Measurements from ENCODE around the gene SWSAP1. TPM values are rescaled to one million over a fixed set of nuclear protein-coding genes. Genes with fewer than 3 reads are reported as not detected.
A peak's percentile ranks its signal among the peaks of the same experiment; 100 is the strongest.

The SWSAP1 gene
- total and polyA plus RNA-seq, 2 of the 4 experiments (the other 2 are of a cell fraction): 0.36 to 1.6 TPM

GRCh38 chr19:11390359-11390758 is 15.9 kb downstream of the SWSAP1 start:
- Histone ChIP-seq H2BK15ac (ENCODE audit: low read depth, low read length) (no peak overlapping the region), H3K9ac (ENCODE audit: low read depth, low read length) (no peak overlapping the region), H2AK9ac (replicated peaks; ENCODE audit: low read depth, low read length, poor library complexity) (no peak overlapping the region), H3K23ac (ENCODE audit: low read depth, low read length) (no peak overlapping the region), H4K8ac (ENCODE audit: low read depth in 2 of 2, low read length in 2 of 2) (no peak overlapping the region), H3K27ac (ENCODE audit: insufficient read depth, low read length) (no peak overlapping the region), H2BK20ac (ENCODE audit: low read depth, low read length) (no peak overlapping the region), H3K18ac (ENCODE audit: low read depth, low read length) (no peak overlapping the region), H2AK5ac (ENCODE audit: low read depth, low read length) (no peak overlapping the region), H3K27me3 (ENCODE audit: control insufficient read depth, insufficient read depth, low read length) (no peaks in the 10 kb centered on the region), H2BK5ac (ENCODE audit: low read depth, low read length, poor library complexity, severe bottlenecking) (no peak overlapping the region), H4K5ac (ENCODE audit: low read depth, low read length) (no peak overlapping the region), H4K20me1 (ENCODE audit: insufficient read depth, low read length) (no peaks in the 10 kb centered on the region), H2AFZ (replicated peaks; ENCODE audit: low read length, poor library complexity) (no peak overlapping the region), H3K79me1 (ENCODE audit: low read depth in 1 of 2, low read length in 2 of 2) (no peaks in the 10 kb centered on the region), H3K4ac (ENCODE audit: low read depth, low read length) (no peak overlapping the region), H3K4me2 (ENCODE audit: low read depth, low read length) (no peak overlapping the region), H3K4me3 (ENCODE audit: insufficient read depth, low read depth, low read length) (no peak overlapping the region), H2BK120ac (ENCODE audit: low read depth, low read length) (no peak overlapping the region), H4K91ac (ENCODE audit: insufficient read depth, low read depth, low read length) (no peak overlapping the region), H3K9me3 (ENCODE audit: control insufficient read depth, insufficient read depth, low read length) (peaks cover 8% of the 10 kb centered on the region), H3K36me3 (ENCODE audit: control insufficient read depth, insufficient read depth, low read length) (no peaks in the 10 kb centered on the region), H3K9me1 (ENCODE audit: insufficient read depth, low read length) (peaks cover 3% of the 10 kb centered on the region; the same call in 1 of the 2 replicates), H3K14ac (replicated peaks; ENCODE audit: low read depth, low read length) (no peak overlapping the region), H3K4me1 (ENCODE audit: control insufficient read depth, insufficient read depth, low read length) (no peaks in the 10 kb centered on the region), H3K56ac (ENCODE audit: extremely low read depth, insufficient read depth, low read length) (no peak overlapping the region)
- no peak for DNase-seq
- ChIA-PET CTCF (interaction anchor here (0.6 kb wide), 2 partner anchors 15 to 124 kb away, joined by 3 to 4 read pairs; no protein-coding TSS in a partner anchor), POLR2A (ENCODE audit: unreplicated experiment) (no interaction called here)
- dilution Hi-C loops (cut with HindIII; ENCODE audit: low sequenced_read_pairs, unreplicated experiment): no loop called here
- in situ Hi-C loops (cut with MboI; ENCODE audit: low sequenced_read_pairs): no loop called here
- intact Hi-C loops (cut with micrococcal nuclease): no loop called here
- TF ChIP-seq USF2 (IDR thresholded peaks at IDR 0.05; ENCODE audit: low read depth, low read length) (peak; percentile 7; the same call in 1 of the 2 replicates), NFE2L2 (IDR thresholded peaks at IDR 0.05; ENCODE audit: low read depth, low read length) (no peak), MAFK (IDR thresholded peaks at IDR 0.05; ENCODE audit: low read depth, low read length) (no peak)
- no TSS peak for BruUV-seq (replicated peaks)
- no peak for ATAC-seq (ENCODE audit: low read depth)
- WGBS, 2 experiments (ENCODE audit: extremely low coverage in 2 of 2, insufficient read length in 1 of 2): no CpG with 5 or more reads among the region's 2 CpGs

Data from IMR-90 (cell line).